Fibroblast of upper back skin (primary cell): ENCODE results near the gene MYH14.
"Not testable (repeated sequence)": the region's sequence is repeated elsewhere in the genome, so short reads cannot be mapped to it uniquely, and the experiment has no call there.

ENCODE experiments used
- DNase-seq: peaks from one replicate; pipeline ENCODE4 v3.0.0-alpha.2; 2013

Gene MYH14

GRCh38 chr19:50322931-50323781, 119.7 kb downstream of the MYH14 start:
- DNase-seq = no peak

GRCh38 chr19:50323782-50324133, 120.3 kb downstream of the MYH14 start:
- DNase-seq = no peak

GRCh38 chr19:50324331-50324730, 120.9 kb downstream of the MYH14 start:
- DNase-seq = no peak

- peak; percentile 7 for DNase-seq
Measured at GRCh38 chr19:50325310-50326100, 122.1 kb downstream of the MYH14 start.

- no peak for DNase-seq
Measured at GRCh38 chr19:50326101-50326664, 122.8 kb downstream of the MYH14 start.

GRCh38 chr19:50327013-50327412, 123.6 kb downstream of the MYH14 start:
- DNase-seq = no peak

GRCh38 chr19:50327461-50328223, 124.2 kb downstream of the MYH14 start:
- DNase-seq = no peak

GRCh38 chr19:50328224-50328872, 124.9 kb downstream of the MYH14 start:
- DNase-seq = no peak

- DNase-seq = no peak
Measured at GRCh38 chr19:50328873-50329145, 125.4 kb downstream of the MYH14 start.

- DNase-seq = peak; percentile 88
Measured at GRCh38 chr19:50329146-50329925, 125.9 kb downstream of the MYH14 start, which contains the start of gene KCNC3. Gene KCNC3 (minus strand): TSS chr19:50329377. CDS start chr19:50329082, 295 bp downstream.

GRCh38 chr19:50329926-50330294, 126.5 kb downstream of the MYH14 start:
- DNase-seq = not testable (repeated sequence)

GRCh38 chr19:50330365-50331078, 127.1 kb downstream of the MYH14 start:
- peak; percentile 4 for DNase-seq

GRCh38 chr19:50331221-50331993, 128.0 kb downstream of the MYH14 start:
- no peak for DNase-seq

- no peak for DNase-seq
Measured at GRCh38 chr19:50331994-50332243, 128.5 kb downstream of the MYH14 start.

GRCh38 chr19:50332244-50333038, 129.0 kb downstream of the MYH14 start:
- DNase-seq = no peak

GRCh38 chr19:50333235-50333736, 129.9 kb downstream of the MYH14 start:
- DNase-seq = peak; percentile 77

GRCh38 chr19:50333737-50334617, 130.6 kb downstream of the MYH14 start:
- DNase-seq = peak; percentile 52

- no peak for DNase-seq
Measured at GRCh38 chr19:50334741-50335421, 131.5 kb downstream of the MYH14 start.
